Measurements from ENCODE around the gene ZNF384. TPM values are rescaled to one million over a fixed set of nuclear protein-coding genes. Genes with fewer than 3 reads are reported as not detected.
"Not testable (repeated sequence)": the region's sequence is repeated elsewhere in the genome, so short reads cannot be mapped to it uniquely, and the experiment has no call there.

The ZNF384 gene
- polyA plus RNA-seq, 1 experiment, result 39.3 TPM

DNA sequence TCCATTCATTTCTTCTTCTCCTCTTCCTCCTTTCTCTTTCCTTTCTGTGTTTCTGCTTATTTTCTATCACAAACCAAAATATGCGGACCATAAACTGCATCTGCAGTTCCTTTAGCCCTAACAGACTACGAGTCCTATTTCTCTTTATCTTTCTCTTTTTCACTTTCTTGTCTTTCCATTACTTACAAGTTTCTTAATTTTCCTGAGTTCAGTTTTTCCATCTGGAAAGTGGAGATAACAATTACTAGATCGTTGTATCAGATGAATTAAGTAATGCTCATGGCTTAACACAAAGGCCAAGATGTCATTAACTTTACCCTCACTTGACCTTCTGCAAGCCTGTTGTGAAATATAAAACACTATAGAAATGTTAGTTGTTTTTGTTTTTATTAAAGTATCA, 33.7 kb upstream of the ZNF384 start:
- Histone ChIP-seq H3K27ac (ENCODE audit: low read depth, low read length) (no peak overlapping the region), H3K27me3 (ENCODE audit: control insufficient read depth, insufficient read depth, low read length) (no peaks in the 10 kb centered on the region), H3K4me3 (ENCODE audit: low read depth, low read length) (no peak overlapping the region), H3K9me3 (ENCODE audit: control insufficient read depth, insufficient read depth, low read length) (no peaks in the 10 kb centered on the region)
- TF ChIP-seq, protein P1, sequence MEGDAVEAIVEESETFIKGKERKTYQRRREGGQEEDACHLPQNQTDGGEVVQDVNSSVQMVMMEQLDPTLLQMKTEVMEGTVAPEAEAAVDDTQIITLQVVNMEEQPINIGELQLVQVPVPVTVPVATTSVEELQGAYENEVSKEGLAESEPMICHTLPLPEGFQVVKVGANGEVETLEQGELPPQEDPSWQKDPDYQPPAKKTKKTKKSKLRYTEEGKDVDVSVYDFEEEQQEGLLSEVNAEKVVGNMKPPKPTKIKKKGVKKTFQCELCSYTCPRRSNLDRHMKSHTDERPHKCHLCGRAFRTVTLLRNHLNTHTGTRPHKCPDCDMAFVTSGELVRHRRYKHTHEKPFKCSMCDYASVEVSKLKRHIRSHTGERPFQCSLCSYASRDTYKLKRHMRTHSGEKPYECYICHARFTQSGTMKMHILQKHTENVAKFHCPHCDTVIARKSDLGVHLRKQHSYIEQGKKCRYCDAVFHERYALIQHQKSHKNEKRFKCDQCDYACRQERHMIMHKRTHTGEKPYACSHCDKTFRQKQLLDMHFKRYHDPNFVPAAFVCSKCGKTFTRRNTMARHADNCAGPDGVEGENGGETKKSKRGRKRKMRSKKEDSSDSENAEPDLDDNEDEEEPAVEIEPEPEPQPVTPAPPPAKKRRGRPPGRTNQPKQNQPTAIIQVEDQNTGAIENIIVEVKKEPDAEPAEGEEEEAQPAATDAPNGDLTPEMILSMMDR (IDR thresholded peaks at IDR 0.05; ENCODE audit: low read depth, low read length), result no peak
- ChIA-PET CTCF (interaction anchor here (1.3 to 3.2 kb wide), 5 partner anchors 30 to 168 kb away, joined by 6 to 12 read pairs (median 9); partner anchors contain the start of gene MLF2), POLR2A (no interaction called here)
- no peak for DNase-seq (ENCODE audit: low read depth, low spot score)

DNA sequence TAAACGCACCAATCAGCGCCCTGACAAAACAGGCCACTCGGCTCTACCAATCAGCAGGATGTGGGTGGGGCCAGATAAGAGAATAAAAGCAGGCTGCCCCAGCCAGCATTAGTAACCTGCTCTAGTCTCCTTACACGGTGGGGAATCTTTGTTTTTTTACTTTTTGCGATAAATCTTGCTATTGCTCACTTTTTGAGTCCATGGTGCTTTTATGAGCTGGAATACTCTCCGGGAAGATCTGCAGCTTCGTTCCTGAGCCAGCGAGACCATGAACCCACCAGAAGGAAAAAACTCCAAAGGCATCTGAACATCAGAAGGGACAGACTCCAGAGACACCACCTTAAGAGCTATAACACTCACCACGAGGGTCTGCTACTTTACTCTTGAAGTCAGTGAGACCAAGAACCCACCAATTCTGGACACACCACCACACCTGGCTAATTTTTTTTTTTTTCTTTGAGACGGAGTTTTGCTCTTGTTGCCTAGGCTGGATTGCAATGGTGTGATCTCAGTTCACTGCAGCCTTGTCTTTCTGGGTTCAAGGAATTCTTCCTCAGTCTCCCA, 27.8 kb upstream of the ZNF384 start:
- CTCF ChIA-PET, result no interaction called here
- no peak for DNase-seq (ENCODE audit: low read depth, low spot score)
- Histone ChIP-seq H3K27ac (ENCODE audit: low read depth, low read length) (no peak overlapping the region), H3K27me3 (ENCODE audit: control insufficient read depth, insufficient read depth, low read length) (no peaks in the 10 kb centered on the region), H3K4me3 (ENCODE audit: low read depth, low read length) (no peak overlapping the region), H3K9me3 (ENCODE audit: control insufficient read depth, insufficient read depth, low read length) (no peaks in the 10 kb centered on the region; the same call in 1 of the 2 replicates)
- POLR2A ChIA-PET, result no interaction called here
- TF ChIP-seq, protein P1 (IDR thresholded peaks at IDR 0.05; ENCODE audit: low read depth, low read length), result no peak

DNA sequence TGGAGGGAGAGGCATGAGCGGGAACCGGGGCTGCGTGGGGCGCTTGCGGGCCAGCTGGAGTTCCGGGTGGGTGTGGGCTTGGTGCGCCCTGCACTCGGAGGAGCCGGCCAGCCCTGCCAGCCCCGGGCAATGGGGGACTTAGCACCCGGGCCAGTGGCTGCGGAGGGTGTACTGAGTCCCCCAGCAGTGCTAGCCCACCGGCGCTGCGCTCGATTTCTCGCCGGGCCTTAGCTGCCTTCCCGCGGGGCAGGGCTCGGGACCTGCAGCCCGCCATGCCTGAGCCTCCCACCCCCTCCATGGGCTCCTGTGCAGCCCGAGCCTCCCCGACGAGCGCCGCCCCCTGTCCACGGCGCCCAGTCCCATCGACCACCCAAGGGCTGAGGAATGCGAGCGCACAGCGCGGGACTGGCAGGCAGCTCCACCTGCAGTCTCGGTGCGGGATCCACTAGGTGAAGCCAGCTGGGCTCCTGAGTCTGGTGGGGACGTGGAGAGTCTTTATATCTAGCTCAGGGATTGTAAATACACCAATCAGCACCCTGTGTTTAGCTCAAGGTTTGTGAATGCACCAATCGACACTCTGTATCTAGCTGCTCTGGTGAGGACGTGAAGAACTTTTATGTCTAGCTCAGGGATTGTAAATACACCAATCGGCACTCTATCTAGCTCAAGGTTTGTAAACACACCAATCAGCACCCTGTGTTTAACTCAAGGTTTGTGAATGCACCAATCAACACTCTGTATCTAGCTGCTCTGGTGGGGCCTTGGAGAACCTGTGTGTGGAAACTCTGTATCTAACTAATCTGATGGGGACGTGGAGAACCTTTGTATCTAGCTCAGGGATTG, 27.1 kb upstream of the ZNF384 start:
- H3K4me3 ChIP-seq (ENCODE audit: low read depth, low read length); CTCF ChIA-PET; H3K9me3 ChIP-seq (ENCODE audit: control insufficient read depth, insufficient read depth, low read length); DNase-seq (ENCODE audit: low read depth, low spot score); POLR2A ChIA-PET; H3K27me3 ChIP-seq (ENCODE audit: control insufficient read depth, insufficient read depth, low read length); H3K27ac ChIP-seq (ENCODE audit: low read depth, low read length): not testable (repeated sequence)

DNA sequence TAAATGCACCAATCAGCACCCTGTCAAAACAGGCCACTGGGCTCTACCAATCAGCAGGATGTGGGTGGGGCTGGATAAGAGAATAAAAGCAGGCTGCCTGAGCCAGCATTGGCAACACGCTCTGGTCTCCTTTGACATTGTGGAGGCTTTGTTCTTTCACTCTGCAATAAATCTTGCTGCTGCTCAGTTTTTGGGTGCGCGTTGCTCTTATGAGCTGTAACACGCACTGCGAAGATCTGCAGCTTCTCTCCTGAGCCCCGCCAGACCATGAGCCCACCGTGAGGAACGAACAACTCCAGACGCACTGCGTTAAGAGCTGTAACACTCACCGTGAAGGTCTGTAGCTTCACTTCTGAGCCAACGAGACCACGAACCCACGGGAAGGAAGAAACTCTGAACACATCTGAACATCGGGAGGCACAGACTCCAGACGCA, 19.8 kb upstream of the ZNF384 start:
- TF ChIP-seq, protein P1 (IDR thresholded peaks at IDR 0.05; ENCODE audit: low read depth, low read length), result no peak
- CTCF ChIA-PET, result interaction anchor here (0.5 kb wide), 1 partner anchor 139 kb away, joined by 4 read pairs; no protein-coding TSS in a partner anchor
- H3K27ac ChIP-seq (ENCODE audit: low read depth, low read length), result no peak overlapping the region
- H3K9me3 ChIP-seq (ENCODE audit: control insufficient read depth, insufficient read depth, low read length), result no peaks in the 10 kb centered on the region; the same call in 1 of the 2 replicates
- DNase-seq (ENCODE audit: low read depth, low spot score), result no peak
- no peak overlapping the region for H3K4me3 ChIP-seq (ENCODE audit: low read depth, low read length)
- H3K27me3 ChIP-seq (ENCODE audit: control insufficient read depth, insufficient read depth, low read length), result no peaks in the 10 kb centered on the region
- POLR2A ChIA-PET, result interaction anchor here (1.4 kb wide), 1 partner anchor 15 kb away, joined by 5 read pairs; the partner anchor contains the start of gene COPS7A

DNA sequence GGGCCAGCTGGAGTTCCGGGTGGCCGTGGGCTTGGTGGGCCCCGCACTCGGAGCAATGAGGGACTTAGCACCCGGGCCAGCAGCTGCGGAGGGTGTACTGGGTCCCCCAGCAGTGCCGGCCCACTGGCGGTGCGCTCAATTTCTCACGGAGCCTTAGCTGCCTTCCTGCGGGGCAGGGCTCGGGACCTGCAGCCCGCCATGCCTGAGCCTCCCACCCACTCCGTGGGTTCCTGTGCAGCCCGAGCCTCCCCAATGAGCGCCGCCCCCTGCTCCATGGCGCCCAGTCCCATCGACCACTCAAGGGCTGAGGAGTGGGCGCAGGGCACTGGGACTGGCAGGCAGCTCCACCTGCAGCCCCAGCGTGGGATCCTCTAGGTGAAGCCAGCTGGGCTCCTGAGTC, 19.2 kb upstream of the ZNF384 start:
- H3K27ac ChIP-seq (ENCODE audit: low read depth, low read length); POLR2A ChIA-PET; H3K27me3 ChIP-seq (ENCODE audit: control insufficient read depth, insufficient read depth, low read length); H3K9me3 ChIP-seq (ENCODE audit: control insufficient read depth, insufficient read depth, low read length); H3K4me3 ChIP-seq (ENCODE audit: low read depth, low read length); DNase-seq (ENCODE audit: low read depth, low spot score): not testable (repeated sequence)
- CTCF ChIA-PET, result interaction anchor here (0.5 kb wide), 1 partner anchor 138 kb away, joined by 4 read pairs; no protein-coding TSS in a partner anchor

DNA sequence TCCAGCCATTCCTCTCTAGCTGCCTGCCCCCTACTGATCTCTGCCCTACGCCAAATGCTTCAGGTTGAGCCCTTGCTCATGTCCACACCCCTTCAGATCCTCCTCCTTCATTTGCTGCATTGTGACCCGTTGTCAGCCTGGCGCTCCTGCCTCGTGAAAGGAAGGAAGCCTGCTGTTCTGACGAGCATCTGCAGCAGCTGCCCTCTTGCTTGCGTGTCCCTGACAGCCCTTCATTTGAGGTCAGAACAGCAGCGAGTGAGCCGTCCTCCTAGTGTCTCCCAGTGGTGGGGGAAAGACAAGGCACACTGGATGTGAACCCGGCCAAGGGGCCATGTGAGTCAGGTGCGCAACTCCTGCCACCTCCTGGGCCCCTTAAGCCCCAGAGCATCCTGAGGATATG, 14.5 kb upstream of the ZNF384 start:
- Histone ChIP-seq H3K4me3 (ENCODE audit: low read depth, low read length) (no peak overlapping the region), H3K9me3 (ENCODE audit: control insufficient read depth, insufficient read depth, low read length) (no peaks in the 10 kb centered on the region; the same call in 1 of the 2 replicates), H3K27me3 (ENCODE audit: control insufficient read depth, insufficient read depth, low read length) (peaks cover 3% of the 10 kb centered on the region), H3K27ac (ENCODE audit: low read depth, low read length) (no peak overlapping the region)
- ChIA-PET POLR2A (no interaction called here), CTCF (interaction anchor here (1.1 kb wide), 1 partner anchor 63 kb away, joined by 3 read pairs; the partner anchor contains the start of gene PTMS)
- TF ChIP-seq, protein P1 (IDR thresholded peaks at IDR 0.05; ENCODE audit: low read depth, low read length), result no peak
- no peak for DNase-seq (ENCODE audit: low read depth, low spot score)
